ENCODE measurements around the gene KRTAP19-1. TPM values are rescaled to one million over a fixed set of nuclear protein-coding genes. Genes with fewer than 3 reads are reported as not detected.

Gene KRTAP19-1
- total and polyA plus RNA-seq, 5 donors from 2014 or later, result not detected

Other genes starting within 250 kb of the KRTAP19-1 start
- not detected for gene KRTAP24-1, start 197.4 kb downstream of the KRTAP19-1 start, total RNA-seq
- gene KRTAP24-1, start 197.4 kb downstream of the KRTAP19-1 start, polyA plus RNA-seq, result not detected
- gene KRTAP25-1, start 190.9 kb downstream of the KRTAP19-1 start, total RNA-seq, result not detected
- gene KRTAP25-1, start 190.9 kb downstream of the KRTAP19-1 start, polyA plus RNA-seq, result not detected
- gene KRTAP26-1, start 160.1 kb downstream of the KRTAP19-1 start, total RNA-seq, result not detected
- gene KRTAP26-1, start 160.1 kb downstream of the KRTAP19-1 start, polyA plus RNA-seq, result not detected
- gene KRTAP27-1, start 142.7 kb downstream of the KRTAP19-1 start, total RNA-seq, result not detected
- not detected for gene KRTAP27-1, start 142.7 kb downstream of the KRTAP19-1 start, polyA plus RNA-seq
- gene KRTAP23-1, start 131.8 kb downstream of the KRTAP19-1 start, total RNA-seq, result not detected
- not detected for gene KRTAP23-1, start 131.8 kb downstream of the KRTAP19-1 start, polyA plus RNA-seq
- not detected for gene KRTAP13-2, start 108.1 kb downstream of the KRTAP19-1 start, total RNA-seq
- gene KRTAP13-2, start 108.1 kb downstream of the KRTAP19-1 start, polyA plus RNA-seq, result not detected
- gene KRTAP13-1, start 84.3 kb downstream of the KRTAP19-1 start, total RNA-seq, result not detected
- not detected for gene KRTAP13-1, start 84.3 kb downstream of the KRTAP19-1 start, polyA plus RNA-seq
- gene KRTAP13-3, start 54.4 kb downstream of the KRTAP19-1 start, total RNA-seq, result not detected
- gene KRTAP13-3, start 54.4 kb downstream of the KRTAP19-1 start, polyA plus RNA-seq, result not detected
- not detected for gene KRTAP13-4, start 50.1 kb downstream of the KRTAP19-1 start, total RNA-seq
- not detected for gene KRTAP13-4, start 50.1 kb downstream of the KRTAP19-1 start, polyA plus RNA-seq
- gene KRTAP15-1, start 40.1 kb downstream of the KRTAP19-1 start, total RNA-seq, result not detected
- not detected for gene KRTAP15-1, start 40.1 kb downstream of the KRTAP19-1 start, polyA plus RNA-seq
- not detected for gene KRTAP19-2, start 7.1 kb upstream of the KRTAP19-1 start, total RNA-seq
- not detected for gene KRTAP19-2, start 7.1 kb upstream of the KRTAP19-1 start, polyA plus RNA-seq
- not detected for gene KRTAP19-3, start 11.6 kb upstream of the KRTAP19-1 start, total RNA-seq
- gene KRTAP19-3, start 11.6 kb upstream of the KRTAP19-1 start, polyA plus RNA-seq, result not detected
- not detected for gene KRTAP19-4, start 16.8 kb upstream of the KRTAP19-1 start, total RNA-seq
- gene KRTAP19-4, start 16.8 kb upstream of the KRTAP19-1 start, polyA plus RNA-seq, result not detected
- not detected for gene KRTAP19-5, start 21.8 kb upstream of the KRTAP19-1 start, total RNA-seq
- gene KRTAP19-5, start 21.8 kb upstream of the KRTAP19-1 start, polyA plus RNA-seq, result not detected
- not detected for gene KRTAP19-6, start 61.5 kb upstream of the KRTAP19-1 start, total RNA-seq
- gene KRTAP19-6, start 61.5 kb upstream of the KRTAP19-1 start, polyA plus RNA-seq, result not detected
- gene KRTAP19-7, start 80.9 kb upstream of the KRTAP19-1 start, total RNA-seq, result not detected
- not detected for gene KRTAP19-7, start 80.9 kb upstream of the KRTAP19-1 start, polyA plus RNA-seq
- not detected for gene KRTAP22-2, start 110.0 kb upstream of the KRTAP19-1 start, total RNA-seq
- gene KRTAP22-2, start 110.0 kb upstream of the KRTAP19-1 start, polyA plus RNA-seq, result not detected
- gene KRTAP6-3, start 112.1 kb upstream of the KRTAP19-1 start, total RNA-seq, result not detected
- not detected for gene KRTAP6-3, start 112.1 kb upstream of the KRTAP19-1 start, polyA plus RNA-seq
- gene KRTAP6-2, start 118.5 kb upstream of the KRTAP19-1 start, total RNA-seq, result not detected
- gene KRTAP6-2, start 118.5 kb upstream of the KRTAP19-1 start, polyA plus RNA-seq, result not detected
- gene KRTAP22-1, start 120.7 kb upstream of the KRTAP19-1 start, total RNA-seq, result not detected
- gene KRTAP22-1, start 120.7 kb upstream of the KRTAP19-1 start, polyA plus RNA-seq, result not detected
- gene KRTAP6-1, start 133.6 kb upstream of the KRTAP19-1 start, total RNA-seq, result not detected
- not detected for gene KRTAP6-1, start 133.6 kb upstream of the KRTAP19-1 start, polyA plus RNA-seq
- gene KRTAP20-1, start 136.1 kb upstream of the KRTAP19-1 start, total RNA-seq, result not detected
- gene KRTAP20-1, start 136.1 kb upstream of the KRTAP19-1 start, polyA plus RNA-seq, result not detected
- gene KRTAP20-4, start 140.3 kb upstream of the KRTAP19-1 start, total RNA-seq, result not detected
- gene KRTAP20-4, start 140.3 kb upstream of the KRTAP19-1 start, polyA plus RNA-seq, result not detected
- gene KRTAP20-2, start 154.8 kb upstream of the KRTAP19-1 start, total RNA-seq, result not detected
- not detected for gene KRTAP20-2, start 154.8 kb upstream of the KRTAP19-1 start, polyA plus RNA-seq
- not detected for gene KRTAP20-3, start 162.5 kb upstream of the KRTAP19-1 start, total RNA-seq
- gene KRTAP20-3, start 162.5 kb upstream of the KRTAP19-1 start, polyA plus RNA-seq, result not detected
- not detected for gene KRTAP21-3, start 238.4 kb upstream of the KRTAP19-1 start, total RNA-seq
- gene KRTAP21-3, start 238.4 kb upstream of the KRTAP19-1 start, polyA plus RNA-seq, result not detected

Measured in CD4-positive, CD25-positive, alpha-beta regulatory T cell (primary cell).